Glutamatergic neuron (in vitro differentiated cells): ENCODE data around the gene BTN1A1. TPM values are rescaled to one million over a fixed set of nuclear protein-coding genes. Genes with fewer than 3 reads are reported as not detected.
"Not testable (repeated sequence)": the region's sequence is repeated elsewhere in the genome, so short reads cannot be mapped to it uniquely, and the experiment has no call there.

ENCODE experiments used
- DNase-seq: peaks from one replicate; pipeline ENCODE4 v3.0.0; 2022
- H3K27ac Mint-ChIP-seq: one replicate; pipeline ENCODE4 v1.8.0; 2020; ENCODE audit warnings: mild to moderate bottlenecking, mixed read lengths, inconsistent platforms; ENCODE audit not compliant: unreplicated experiment
- H3K27me3 Mint-ChIP-seq: one replicate; pipeline ENCODE4 v1.8.0; 2020; ENCODE audit warnings: mild to moderate bottlenecking, moderate library complexity, mixed read lengths, inconsistent platforms; ENCODE audit not compliant: unreplicated experiment
- H3K36me3 Mint-ChIP-seq: one replicate; pipeline ENCODE4 v1.8.0; 2020; ENCODE audit warnings: mild to moderate bottlenecking, mixed read lengths, inconsistent platforms; ENCODE audit not compliant: unreplicated experiment
- H3K4me1 Mint-ChIP-seq: one replicate; pipeline ENCODE4 v1.8.0; 2020; ENCODE audit warnings: mild to moderate bottlenecking, low read depth, mixed read lengths, inconsistent platforms; ENCODE audit not compliant: unreplicated experiment
- H3K4me3 Mint-ChIP-seq: one replicate; pipeline ENCODE4 v1.8.0; 2020; ENCODE audit warnings: mild to moderate bottlenecking, mixed read lengths, inconsistent platforms; ENCODE audit not compliant: unreplicated experiment
- H3K9me3 Mint-ChIP-seq: one replicate; pipeline ENCODE4 v1.8.0; 2020; ENCODE audit warnings: mild to moderate bottlenecking, moderate library complexity, mixed read lengths, inconsistent platforms; ENCODE audit not compliant: unreplicated experiment
- CTCF ChIP-seq: fragments of 200-600 bp; sonication (generic); IDR thresholded peaks from one replicate; pipeline ENCODE4 v1.5.0; 2021; ENCODE audit not compliant: partially characterized antibody, unreplicated experiment
- total RNA-seq: library from RNA; stranded (reverse); fragmentation: NEBNext Ultra II Directional; extraction: Animal tissue kit (Norgen Biotek cat#: 25700); gene quantifications from one replicate; pipeline ENCODE4 v1.2.1, GENCODE V29; 2021; ENCODE audit not compliant: unreplicated experiment

The BTN1A1 gene
- total RNA-seq, 1 donor from 2014 or later: not detected

- DNase-seq: no peak
- Mint-ChIP-seq H3K9me3 (peaks cover 22% of the 10 kb centered on the region), H3K27ac (no peak overlapping the region), H3K36me3 (no peaks in the 10 kb centered on the region), H3K4me3 (no peak overlapping the region), H3K4me1 (peaks cover 17% of the 10 kb centered on the region), H3K27me3 (peaks cover 20% of the 10 kb centered on the region)
- TF ChIP-seq CTCF: no peak
Measured at GRCh38 chr6:26541579-26541978, 41.5 kb downstream of the BTN1A1 start.

GRCh38 chr6:26543953-26544352 lies 43.9 kb downstream of the BTN1A1 start:
- Mint-ChIP-seq H3K4me3 (no peak overlapping the region), H3K27me3 (peaks cover 4% of the 10 kb centered on the region), H3K36me3 (no peaks in the 10 kb centered on the region), H3K27ac (no peak overlapping the region), H3K9me3 (peaks cover 4% of the 10 kb centered on the region), H3K4me1 (peaks cover 12% of the 10 kb centered on the region)
- no peak for DNase-seq
- peak; percentile 65 for TF ChIP-seq CTCF

GRCh38 chr6:26544473-26544872 lies 44.4 kb downstream of the BTN1A1 start:
- H3K36me3 Mint-ChIP-seq: no peaks in the 10 kb centered on the region
- no peak overlapping the region for H3K27ac Mint-ChIP-seq
- no peak for TF ChIP-seq CTCF
- peaks cover under 1% of the 10 kb centered on the region for H3K9me3 Mint-ChIP-seq
- peaks cover 10% of the 10 kb centered on the region for H3K4me1 Mint-ChIP-seq
- H3K27me3 Mint-ChIP-seq: peaks cover 4% of the 10 kb centered on the region
- no peak for DNase-seq
- H3K4me3 Mint-ChIP-seq: peak overlapping the region; percentile 23

GRCh38 chr6:26545627-26546026 lies 45.5 kb downstream of the BTN1A1 start:
- Mint-ChIP-seq H3K4me1 (peaks cover 3% of the 10 kb centered on the region), H3K27ac (no peak overlapping the region), H3K4me3 (no peak overlapping the region), H3K27me3 (peaks cover under 1% of the 10 kb centered on the region), H3K36me3 (no peaks in the 10 kb centered on the region), H3K9me3 (peaks cover 3% of the 10 kb centered on the region)
- DNase-seq: no peak
- TF ChIP-seq CTCF: no peak

- not testable (repeated sequence) for H3K27ac Mint-ChIP-seq, H3K9me3 Mint-ChIP-seq, H3K27me3 Mint-ChIP-seq, H3K4me3 Mint-ChIP-seq, H3K36me3 Mint-ChIP-seq, H3K4me1 Mint-ChIP-seq, DNase-seq
Measured at GRCh38 chr6:26547363-26547762, 47.3 kb downstream of the BTN1A1 start.
